GM21737 (cell line): ENCODE data around the gene INSM1.

ENCODE experiments used
- ATAC-seq: cut with Tn5 transposase; IDR thresholded peaks from one replicate; pipeline ENCODE4 v1.9.1; 2021; ENCODE audit warnings: mild to moderate bottlenecking, moderate library complexity; ENCODE audit not compliant: unreplicated experiment

Gene INSM1

GRCh38 chr20:20417876-20418676 lies 50.2 kb downstream of the INSM1 start:
- ATAC-seq, result no peak
